Measurements from ENCODE around the gene FCHO2.
"Not testable (repeated sequence)": the region's sequence is repeated elsewhere in the genome, so short reads cannot be mapped to it uniquely, and the experiment has no call there.

Gene FCHO2

GRCh38 chr5:73022471-73023169, 66.8 kb downstream of the FCHO2 start:
- H3K4me3 ChIP-seq (ENCODE audit: low read depth, low read length): no peak overlapping the region
- no peak for DNase-seq (ENCODE audit: low read depth)

GRCh38 chr5:73024946-73025544, 69.2 kb downstream of the FCHO2 start:
- DNase-seq (ENCODE audit: low read depth); H3K4me3 ChIP-seq (ENCODE audit: low read depth, low read length): not testable (repeated sequence)

GRCh38 chr5:73027361-73027760, 71.5 kb downstream of the FCHO2 start:
- no peak for DNase-seq (ENCODE audit: low read depth)
- H3K4me3 ChIP-seq (ENCODE audit: low read depth, low read length): no peak overlapping the region

- no peak for DNase-seq (ENCODE audit: low read depth)
Measured at GRCh38 chr5:73027816-73028215, 72.0 kb downstream of the FCHO2 start.

GRCh38 chr5:73028991-73029595, 73.3 kb downstream of the FCHO2 start:
- DNase-seq (ENCODE audit: low read depth): peak; percentile 10
- H3K4me3 ChIP-seq (ENCODE audit: low read depth, low read length): no peak overlapping the region

More at GRCh38 chr5:73027816-73028215, 72.0 kb downstream of the FCHO2 start:
- no peak overlapping the region for H3K4me3 ChIP-seq (ENCODE audit: low read depth, low read length)

- no peak for DNase-seq (ENCODE audit: low read depth)
- no peak overlapping the region for H3K4me3 ChIP-seq (ENCODE audit: low read depth, low read length)
Measured at GRCh38 chr5:73030531-73030930, 74.7 kb downstream of the FCHO2 start.

- H3K4me3 ChIP-seq (ENCODE audit: low read depth, low read length): no peak overlapping the region
Measured at GRCh38 chr5:73030995-73031394, 75.2 kb downstream of the FCHO2 start.

GRCh38 chr5:73031839-73032238, 76.0 kb downstream of the FCHO2 start:
- no peak overlapping the region for H3K4me3 ChIP-seq (ENCODE audit: low read depth, low read length)
- DNase-seq (ENCODE audit: low read depth): peak; percentile 71

More at GRCh38 chr5:73030995-73031394, 75.2 kb downstream of the FCHO2 start:
- DNase-seq (ENCODE audit: low read depth): peak; percentile 48

- DNase-seq (ENCODE audit: low read depth): no peak
Measured at GRCh38 chr5:73032635-73033034, 76.8 kb downstream of the FCHO2 start.

GRCh38 chr5:73037545-73037944, 81.7 kb downstream of the FCHO2 start:
- no peak overlapping the region for H3K4me3 ChIP-seq (ENCODE audit: low read depth, low read length)

More at GRCh38 chr5:73032635-73033034, 76.8 kb downstream of the FCHO2 start:
- no peak overlapping the region for H3K4me3 ChIP-seq (ENCODE audit: low read depth, low read length)

GRCh38 chr5:73039082-73039481, 83.2 kb downstream of the FCHO2 start:
- H3K4me3 ChIP-seq (ENCODE audit: low read depth, low read length): no peak overlapping the region
- no peak for DNase-seq (ENCODE audit: low read depth)

More at GRCh38 chr5:73037545-73037944, 81.7 kb downstream of the FCHO2 start:
- DNase-seq (ENCODE audit: low read depth): no peak

- no peak for DNase-seq (ENCODE audit: low read depth)
Measured at GRCh38 chr5:73042993-73043392, 87.2 kb downstream of the FCHO2 start.

GRCh38 chr5:73044546-73044945, 88.7 kb downstream of the FCHO2 start:
- DNase-seq (ENCODE audit: low read depth): no peak
- H3K4me3 ChIP-seq (ENCODE audit: low read depth, low read length): no peak overlapping the region

More at GRCh38 chr5:73042993-73043392, 87.2 kb downstream of the FCHO2 start:
- no peak overlapping the region for H3K4me3 ChIP-seq (ENCODE audit: low read depth, low read length)

- DNase-seq (ENCODE audit: low read depth): no peak
Measured at GRCh38 chr5:73045623-73046022, 89.8 kb downstream of the FCHO2 start.

GRCh38 chr5:73061593-73061992, 105.8 kb downstream of the FCHO2 start:
- DNase-seq (ENCODE audit: low read depth): no peak
- no peak overlapping the region for H3K4me3 ChIP-seq (ENCODE audit: low read depth, low read length)

More at GRCh38 chr5:73045623-73046022, 89.8 kb downstream of the FCHO2 start:
- H3K4me3 ChIP-seq (ENCODE audit: low read depth, low read length): no peak overlapping the region

- no peak overlapping the region for H3K4me3 ChIP-seq (ENCODE audit: low read depth, low read length)
- DNase-seq (ENCODE audit: low read depth): peak; percentile 56
Measured at GRCh38 chr5:73066466-73066865, 110.6 kb downstream of the FCHO2 start.

- DNase-seq (ENCODE audit: low read depth): no peak
- no peak overlapping the region for H3K4me3 ChIP-seq (ENCODE audit: low read depth, low read length)
Measured at GRCh38 chr5:73067213-73067612, 111.4 kb downstream of the FCHO2 start.

- DNase-seq (ENCODE audit: low read depth): no peak
- H3K4me3 ChIP-seq (ENCODE audit: low read depth, low read length): no peak overlapping the region
Measured at GRCh38 chr5:73081093-73081492, 125.3 kb downstream of the FCHO2 start.

- no peak for DNase-seq (ENCODE audit: low read depth)
- no peak overlapping the region for H3K4me3 ChIP-seq (ENCODE audit: low read depth, low read length)
Measured at GRCh38 chr5:73088026-73088425, 132.2 kb downstream of the FCHO2 start.

- no peak overlapping the region for H3K4me3 ChIP-seq (ENCODE audit: low read depth, low read length)
- peak; percentile 10 for DNase-seq (ENCODE audit: low read depth)
Measured at GRCh38 chr5:73093943-73094342, 138.1 kb downstream of the FCHO2 start.

Data from skeletal muscle cell (primary cell).